Gastroesophageal sphincter (tissue), 3 donors: ENCODE measurements around the gene AK2.

Experiments used
- CTCF ChIP-seq, 4 experiments: fragments of 200-600 bp in 2 of 4; fragments of 450-650 bp in 2 of 4; sonication (generic) in 1 of 4; IDR thresholded peaks; one replicate each; pipeline ENCODE4 v1.5.1; 2017 to 2019; ENCODE audit warnings: antibody characterized with exemption in 4 of 4, mild to moderate bottlenecking in 2 of 4, moderate library complexity in 2 of 4
- POLR2A ChIP-seq, 2 donors: fragments of 450-650 bp; IDR thresholded peaks; one replicate each; pipeline ENCODE4 v1.6.1; 2017; ENCODE audit warnings: antibody characterized with exemption in 2 of 2, mild to moderate bottlenecking in 2 of 2, moderate library complexity in 1 of 2
- POLR2AphosphoS5 ChIP-seq: sonication (generic); formaldehyde crosslinking; IDR thresholded peaks from one replicate; pipeline ENCODE4 v1.6.1; 2017; ENCODE audit warnings: antibody characterized with exemption

- TF ChIP-seq CTCF (IDR thresholded peaks at IDR 0.05): no peak
- no peak for TF ChIP-seq POLR2A (IDR thresholded peaks at IDR 0.05)
- no peak for TF ChIP-seq POLR2AphosphoS5
These were observed 33.9 kb upstream of the AK2 start for GRCh38 chr1:33070628-33071027.
